GM18505 (cell line): ENCODE results near the gene FGD3.

Source experiments
- ATAC-seq: cut with Tn5 transposase; IDR thresholded peaks from one replicate; pipeline ENCODE4 v1.9.1; 2021; ENCODE audit not compliant: unreplicated experiment
- POLR2A ChIP-seq: IDR thresholded peaks from 4 replicates; pipeline ENCODE4 v1.6.1; 2011; ENCODE audit warnings: borderline replicate concordance; ENCODE audit not compliant: insufficient read depth, insufficient read length; ENCODE audit errors: extremely low read depth

The FGD3 gene

DNA sequence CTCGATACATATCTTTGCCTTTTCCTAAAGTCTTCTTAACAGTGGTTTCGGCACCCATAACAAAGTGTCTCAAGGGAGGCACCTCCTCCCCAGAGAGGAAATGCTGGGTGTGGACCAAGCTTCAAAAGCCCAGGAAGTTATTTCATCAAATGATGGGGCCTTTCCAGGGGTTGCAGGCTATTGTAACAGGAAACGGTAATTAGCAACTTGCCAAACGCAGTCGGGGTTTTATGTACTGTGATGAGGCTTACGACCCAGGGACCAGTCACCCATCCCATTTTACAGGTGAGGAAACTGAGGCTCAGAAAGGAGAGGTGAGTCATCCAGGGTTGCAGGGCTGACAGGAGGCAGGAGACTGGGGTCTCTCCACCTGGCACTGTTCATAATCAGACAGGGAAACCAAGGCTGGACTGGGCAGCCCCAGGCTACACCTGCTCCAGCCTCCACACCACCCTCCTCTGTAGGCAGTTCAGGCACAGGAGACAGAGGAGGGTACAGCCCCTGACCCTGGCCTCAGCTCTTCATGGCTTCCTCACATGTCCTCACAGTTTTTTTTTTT, 81.2 kb downstream of the FGD3 start:
- TF ChIP-seq POLR2A, result no peak
- no peak for ATAC-seq

DNA sequence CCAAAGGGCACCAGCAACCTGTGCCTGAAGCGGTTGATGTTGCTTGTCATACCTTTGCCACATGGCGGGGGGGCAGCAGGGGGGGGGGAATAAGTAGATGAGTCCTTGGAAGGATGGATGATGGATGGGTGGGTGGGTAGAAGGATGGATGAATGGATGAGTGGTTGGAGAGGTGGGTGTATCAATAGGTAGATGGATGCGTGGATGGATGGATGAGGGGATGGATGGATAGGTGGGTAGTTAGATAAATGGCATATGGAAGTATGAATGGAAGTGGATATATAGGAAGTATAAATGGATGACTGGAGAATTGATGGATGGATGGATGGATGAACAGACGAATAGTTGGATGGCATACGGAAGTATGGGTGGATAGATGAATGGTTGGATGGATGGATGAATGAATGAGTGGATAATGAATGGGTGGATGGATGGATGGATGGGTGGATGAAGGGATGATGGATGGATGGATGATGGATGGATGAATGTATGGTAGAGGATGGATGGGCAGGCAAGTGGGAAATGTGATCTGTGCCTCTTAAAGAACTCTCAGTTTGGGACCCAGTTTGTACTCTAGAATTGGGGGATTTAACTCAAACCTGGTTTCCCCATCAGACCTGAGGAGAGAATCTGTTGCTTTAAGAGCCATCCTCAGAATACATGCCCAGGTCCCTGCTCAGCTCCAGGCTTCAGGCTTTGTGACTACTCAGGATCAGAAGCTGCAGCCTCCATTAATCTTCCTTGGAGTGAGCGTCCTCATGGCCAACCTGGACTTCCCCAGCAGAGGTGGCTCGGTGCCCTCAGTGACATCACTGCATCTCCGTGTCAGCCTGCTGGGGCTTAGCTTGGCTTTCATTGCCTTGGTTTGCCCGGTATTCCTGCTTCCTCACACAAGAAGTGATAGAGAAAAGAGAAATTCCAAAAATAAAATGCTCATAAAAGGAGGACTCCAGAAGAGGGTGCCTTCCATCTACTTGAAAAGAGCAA, 83.6 kb downstream of the FGD3 start:
- TF ChIP-seq POLR2A, result no peak
- ATAC-seq, result no peak

DNA sequence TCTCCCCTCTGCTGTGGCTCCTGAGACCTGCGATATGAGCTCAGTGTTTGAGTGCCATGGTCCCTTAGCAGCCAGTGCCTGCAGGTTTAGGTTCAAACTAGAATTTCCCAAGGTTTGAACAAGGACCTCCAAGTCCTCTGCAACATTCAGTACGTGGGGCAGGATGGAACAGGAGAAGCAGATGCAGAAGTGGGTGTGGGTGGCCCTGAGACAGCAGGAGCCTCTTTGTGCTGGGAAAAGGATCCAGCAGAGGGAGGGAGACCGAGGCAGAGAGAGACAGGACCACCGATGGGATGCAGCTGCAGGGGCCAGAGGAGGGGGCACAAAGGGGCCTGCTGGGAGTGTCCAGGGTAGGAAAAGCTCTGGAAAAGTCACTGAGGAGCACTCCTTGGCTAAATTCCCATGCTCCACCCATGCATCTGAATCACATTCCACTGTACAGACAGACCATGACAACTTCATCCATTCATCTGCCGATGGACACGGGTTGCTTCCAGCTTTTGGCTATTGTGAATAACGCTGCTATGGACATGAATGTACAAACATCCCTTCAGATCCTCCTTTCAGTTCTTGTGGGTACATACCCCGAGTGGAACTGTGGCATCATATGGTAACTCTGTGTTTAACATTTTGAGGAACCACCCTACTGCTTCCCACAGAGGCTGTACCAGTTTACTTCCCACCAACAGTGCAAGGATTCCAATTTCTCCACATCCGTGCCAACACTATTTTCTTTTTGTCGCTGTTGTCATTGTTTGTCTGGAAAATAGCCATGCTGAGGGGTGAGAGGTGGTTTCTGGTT, 84.5 kb downstream of the FGD3 start:
- TF ChIP-seq POLR2A, result no peak
- no peak for ATAC-seq

DNA sequence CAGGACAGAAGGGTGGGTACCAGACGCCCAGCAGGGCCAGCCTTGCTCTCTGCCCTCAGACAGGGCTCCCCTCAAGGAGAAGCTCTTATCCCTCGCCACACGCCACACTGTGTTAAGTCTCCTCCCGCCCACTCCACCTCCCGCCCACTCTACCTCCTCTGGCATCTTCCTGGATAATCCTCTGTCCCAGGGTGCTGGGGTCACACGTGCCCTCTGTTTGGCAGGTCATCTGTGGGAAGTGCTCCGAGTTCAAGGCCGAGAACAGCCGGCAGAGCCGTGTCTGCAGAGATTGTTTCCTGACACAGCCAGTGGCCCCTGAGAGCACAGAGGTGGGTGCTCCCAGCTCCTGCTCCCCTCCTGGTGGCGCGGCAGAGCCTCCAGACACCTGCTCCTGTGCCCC, 85.2 kb downstream of the FGD3 start:
- no peak for ATAC-seq
- no peak for TF ChIP-seq POLR2A

DNA sequence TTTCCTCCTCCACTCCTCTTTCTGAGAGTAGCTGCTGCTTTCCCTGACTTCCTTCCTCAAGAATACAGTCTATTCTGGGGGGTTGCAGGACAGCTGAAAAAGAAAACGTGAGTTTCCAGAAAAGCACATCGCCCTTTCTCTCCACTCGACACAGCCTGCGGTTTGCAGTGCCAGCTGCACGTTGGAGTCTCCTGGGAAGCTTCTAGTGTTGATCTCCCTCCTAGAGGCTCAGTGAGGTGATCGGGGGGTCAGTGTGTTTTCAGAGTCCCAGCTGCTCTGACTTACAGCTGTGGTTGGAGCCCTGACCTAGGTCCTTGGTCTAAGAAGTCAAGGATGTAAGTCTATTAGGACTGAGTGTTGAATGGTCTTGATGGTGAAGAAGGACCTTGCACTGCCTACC, 86.2 kb downstream of the FGD3 start:
- no peak for TF ChIP-seq POLR2A
- ATAC-seq, result no peak

DNA sequence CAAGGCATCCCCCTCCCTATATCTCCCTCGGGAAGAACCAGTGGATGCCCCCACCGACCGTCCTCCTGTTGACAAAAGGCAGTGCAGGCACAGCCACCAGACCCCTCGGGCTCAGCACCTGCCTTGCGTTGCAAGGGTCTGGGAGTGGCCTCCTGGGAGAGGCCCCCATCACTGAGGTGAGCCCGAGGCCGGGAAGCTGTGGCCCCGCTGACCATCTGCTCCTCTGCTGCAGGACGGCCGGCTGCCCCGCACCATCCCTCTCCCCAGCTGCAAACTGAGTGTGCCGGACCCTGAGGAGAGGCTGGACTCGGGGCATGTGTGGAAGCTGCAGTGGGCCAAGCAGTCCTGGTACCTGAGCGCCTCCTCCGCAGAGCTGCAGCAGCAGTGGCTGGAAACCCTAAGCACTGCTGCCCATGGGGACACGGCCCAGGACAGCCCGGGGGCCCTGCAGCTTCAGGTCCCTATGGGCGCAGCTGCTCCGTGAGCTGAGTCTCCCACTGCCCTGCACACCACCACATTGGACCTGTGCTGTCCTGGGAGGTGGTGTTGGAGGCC, 87.9 kb downstream of the FGD3 start:
- no peak for TF ChIP-seq POLR2A
- no peak for ATAC-seq

DNA sequence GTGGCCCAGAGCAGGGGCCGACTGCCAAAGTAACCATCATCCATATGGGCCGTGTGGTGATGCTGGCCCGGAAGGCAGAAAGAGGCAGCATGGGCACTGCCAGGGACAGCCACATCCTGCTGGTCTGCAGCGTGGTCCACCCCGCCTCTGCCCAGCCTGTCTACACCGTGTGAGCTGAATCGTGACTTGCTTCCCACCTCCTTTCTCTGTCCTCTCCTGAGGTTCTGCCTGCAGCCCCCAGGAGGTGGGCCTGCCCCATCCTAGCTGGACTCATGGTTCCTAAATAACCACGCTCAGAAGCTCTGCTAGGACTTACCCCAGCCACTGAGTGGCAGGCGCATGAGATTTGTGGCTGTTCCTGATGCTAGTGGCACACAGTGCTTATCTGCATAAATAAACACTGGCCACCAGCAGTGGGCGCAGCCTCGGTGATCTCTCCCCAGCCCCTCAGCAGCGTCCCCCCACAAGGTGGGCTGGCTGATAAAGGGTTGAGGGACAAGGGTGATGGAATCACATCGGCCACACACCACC, 88.6 kb downstream of the FGD3 start:
- TF ChIP-seq POLR2A, result no peak
- ATAC-seq, result no peak

DNA sequence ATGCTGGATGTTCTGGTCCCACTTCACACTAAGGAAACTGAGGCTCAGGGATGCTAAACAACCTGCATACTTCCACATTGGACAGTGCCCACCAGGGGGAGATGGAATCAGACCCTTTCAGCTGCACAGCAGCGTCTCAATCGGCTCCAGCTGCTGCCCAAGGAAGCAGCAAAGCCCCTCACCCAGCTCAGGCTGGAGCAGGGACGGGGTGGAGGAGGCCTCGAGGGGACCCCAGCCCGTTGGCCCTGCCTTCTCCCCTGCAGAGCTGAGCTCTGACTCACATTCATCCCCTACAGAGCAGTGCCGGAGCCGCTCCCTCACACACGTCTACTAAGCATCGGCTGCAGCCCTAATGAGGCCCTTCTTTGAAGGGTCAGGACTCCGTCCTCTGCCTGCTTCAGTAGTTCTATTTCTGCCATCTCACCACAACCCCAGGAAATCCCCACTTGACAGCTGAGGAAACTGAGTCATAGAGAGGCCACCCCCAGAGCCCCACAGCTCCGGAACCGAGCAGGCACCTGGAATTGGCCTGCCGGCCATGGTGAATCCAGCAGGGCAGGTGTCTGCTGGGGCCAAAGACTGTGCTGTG, 89.7 kb downstream of the FGD3 start:
- no peak for TF ChIP-seq POLR2A
- no peak for ATAC-seq

DNA sequence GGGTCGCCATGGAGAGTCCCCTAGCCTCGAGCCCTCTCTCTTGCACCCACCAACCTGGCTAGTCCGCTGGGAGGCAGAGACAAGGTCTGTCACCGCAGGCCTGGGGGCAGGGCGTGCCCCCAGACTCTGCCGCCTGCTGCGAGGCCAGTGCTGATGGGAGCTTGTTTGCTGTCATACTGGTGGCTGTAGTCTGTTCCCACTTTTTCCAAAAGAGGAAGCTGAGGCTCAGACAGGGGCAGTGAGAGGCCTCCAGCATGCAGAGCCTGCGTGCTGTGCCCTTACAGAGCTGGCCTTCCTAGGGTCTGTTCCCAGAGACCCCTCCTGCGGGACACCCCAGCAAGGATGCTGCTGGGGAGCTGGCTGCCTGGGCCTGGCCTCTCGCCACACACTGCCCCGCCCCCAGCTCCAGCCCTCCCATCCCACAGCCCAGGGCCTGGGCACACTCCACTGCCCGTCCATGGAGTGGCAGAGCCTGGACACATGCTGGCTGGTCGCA, 90.2 kb downstream of the FGD3 start:
- ATAC-seq, result no peak
- no peak for TF ChIP-seq POLR2A

DNA sequence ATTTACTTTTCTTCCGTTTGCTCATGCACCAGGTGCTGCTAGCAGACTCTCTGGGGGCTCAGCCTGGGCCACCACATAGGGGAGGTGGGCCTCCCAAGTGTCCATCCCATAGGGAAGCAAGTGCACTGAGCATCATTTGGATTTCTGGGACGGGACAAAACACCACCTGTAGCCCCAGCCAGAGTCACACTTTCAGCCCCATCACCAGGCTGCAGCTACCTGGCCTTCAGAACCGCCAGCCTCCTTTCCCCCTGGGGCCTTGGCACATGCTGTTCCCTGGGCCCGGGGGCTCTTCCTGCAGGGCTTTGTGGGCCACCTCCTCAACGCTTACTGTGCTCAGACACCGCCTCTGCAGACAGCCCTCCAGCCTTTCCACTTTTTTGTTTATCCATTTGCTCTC, 91.6 kb downstream of the FGD3 start:
- no peak for ATAC-seq
- no peak for TF ChIP-seq POLR2A

DNA sequence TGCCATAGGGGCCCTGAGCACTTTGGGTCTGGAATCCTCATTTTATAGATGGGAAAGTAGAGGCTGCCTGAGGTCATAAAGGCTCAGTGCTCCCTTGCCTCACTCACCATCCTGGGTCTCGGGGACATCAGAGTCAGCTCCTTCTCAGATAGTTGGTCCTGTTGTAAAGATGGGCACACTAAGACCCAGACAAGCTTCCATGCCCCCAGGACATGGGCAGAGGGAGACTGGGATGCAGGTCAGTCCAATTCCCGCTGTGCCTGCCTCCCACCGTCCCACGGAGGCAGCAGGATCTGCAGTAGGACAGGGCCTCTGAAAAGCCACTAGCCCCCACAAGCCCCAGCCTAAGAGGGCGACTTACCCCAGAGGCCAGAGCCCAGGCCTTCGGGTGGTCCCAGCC, 92.1 kb downstream of the FGD3 start:
- ATAC-seq, result no peak
- no peak for TF ChIP-seq POLR2A

DNA sequence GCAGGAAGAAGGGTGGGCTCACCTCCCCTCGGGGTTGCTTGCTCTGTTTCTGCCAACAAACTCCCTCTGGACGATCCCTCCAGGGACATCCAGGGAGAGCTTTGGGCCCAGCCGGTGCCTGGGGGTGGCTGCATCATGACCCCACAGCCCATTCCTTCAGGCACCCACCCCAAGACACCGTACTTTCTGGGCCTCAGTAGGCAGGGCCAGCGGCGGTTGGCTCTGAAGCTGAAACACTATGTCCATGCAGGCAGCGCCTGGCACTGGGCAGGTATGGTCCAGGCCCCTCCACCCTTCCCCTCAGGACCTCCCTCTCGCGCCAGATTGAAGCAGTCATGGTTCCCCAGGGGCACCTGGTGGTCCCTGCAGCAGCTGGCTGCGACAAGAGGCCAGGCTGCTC, 92.7 kb downstream of the FGD3 start:
- TF ChIP-seq POLR2A, result no peak
- no peak for ATAC-seq
